ENCODE results near the gene SPRY1. TPM values are rescaled to one million over a fixed set of nuclear protein-coding genes. Genes with fewer than 3 reads are reported as not detected.

Gene SPRY1
- polyA plus RNA-seq, 2 of the 4 experiments (the other 2 are of a cell fraction): 0.54 to 2.1 TPM

GRCh38 chr4:123352240-123352945 lies 44.2 kb upstream of the SPRY1 start:
- CTCF ChIA-PET: no interaction called here
- TF ChIP-seq KDM1A (IDR thresholded peaks at IDR 0.05; ENCODE audit: low read depth): no peak
- TF ChIP-seq CHD2 (IDR thresholded peaks at IDR 0.05; ENCODE audit: low read length, partially characterized antibody): no peak
- no peak for TF ChIP-seq TP53 (CRISPR knock-in tag; IDR thresholded peaks at IDR 0.05)
- TF ChIP-seq NPAS2 (CRISPR knock-in tag; IDR thresholded peaks at IDR 0.05; ENCODE audit: borderline replicate concordance): no peak
- TF ChIP-seq REST (IDR thresholded peaks at IDR 0.05): no peak
- no peak for TF ChIP-seq RFX5 (IDR thresholded peaks at IDR 0.05)
- TF ChIP-seq ELK1 (IDR thresholded peaks at IDR 0.05; ENCODE audit: low read depth, low read length): no peak
- H3K4me3 ChIP-seq: no peak overlapping the region
- no peaks in the 10 kb centered on the region for H3K9me3 ChIP-seq
- DNase-seq (ENCODE audit: low read depth in 1 of 2, low spot score in 1 of 2) (no peak), ATAC-seq (no peak), FAIRE-seq (no peak)
- POLR2A ChIA-PET: no interaction called here
- no peaks in the 10 kb centered on the region for H3K4me1 ChIP-seq
- H3K27ac ChIP-seq: no peak overlapping the region
- no peak overlapping the region for H3K4me2 ChIP-seq
- WGBS (ENCODE audit: missing lambda C conversion rate): 74% methylated on average over 6 of the region's 6 CpGs

- ChIA-PET CTCF (no interaction called here), POLR2A (no interaction called here)
- H3K27ac ChIP-seq: no peak overlapping the region
- ATAC-seq (no peak), FAIRE-seq (no peak), DNase-seq (ENCODE audit: low read depth in 1 of 2, low spot score in 1 of 2) (no peak)
- no peaks in the 10 kb centered on the region for H3K4me1 ChIP-seq
- no peak overlapping the region for H3K4me3 ChIP-seq
- TF ChIP-seq HOXB5 (CRISPR knock-in tag; IDR thresholded peaks at IDR 0.05) (no peak), NPAS2 (CRISPR knock-in tag; IDR thresholded peaks at IDR 0.05; ENCODE audit: borderline replicate concordance) (no peak), ELK1 (IDR thresholded peaks at IDR 0.05; ENCODE audit: low read depth, low read length) (no peak), SREBF2 (IDR thresholded peaks at IDR 0.05) (no peak), ESRRA (IDR thresholded peaks at IDR 0.05; ENCODE audit: borderline replicate concordance, low read length) (no peak), FOSL2 (IDR thresholded peaks at IDR 0.05) (no peak), FOSL2 (CRISPR knock-in tag; IDR thresholded peaks at IDR 0.05) (no peak), CTCF (IDR thresholded peaks at IDR 0.05) (no peak), EP300 (IDR thresholded peaks at IDR 0.05) (no peak), POLR2AphosphoS2 (conservative IDR thresholded peaks at IDR 0.05; ENCODE audit: low read length) (no peak), RNF2 (IDR thresholded peaks at IDR 0.05; ENCODE audit: borderline replicate concordance, low read depth) (no peak), ZFP36 (IDR thresholded peaks at IDR 0.05; ENCODE audit: borderline replicate concordance, partially characterized antibody) (no peak), E2F6 (IDR thresholded peaks at IDR 0.05; ENCODE audit: borderline replicate concordance, low read depth) (no peak), RAD21 (conservative IDR thresholded peaks at IDR 0.05 in 1 of 2, IDR thresholded peaks at IDR 0.05 in 1 of 2) (no peak), RFX5 (IDR thresholded peaks at IDR 0.05) (no peak), RCOR1 (IDR thresholded peaks at IDR 0.05; ENCODE audit: low read depth, low read length) (no peak), ATOH8 (CRISPR knock-in tag; IDR thresholded peaks at IDR 0.05; ENCODE audit: low read depth) (no peak)
- no peaks in the 10 kb centered on the region for H3K9me3 ChIP-seq
- no peak overlapping the region for H3K4me2 ChIP-seq
- WGBS (ENCODE audit: missing lambda C conversion rate): 20% methylated on average over 1 of the region's 1 CpG
Observed at GRCh38 chr4:123352966-123353365, 43.6 kb upstream of the SPRY1 start.

All from A549 (cell line).